PFSK-1 (cell line): Measurements from ENCODE around the gene MAPKAPK3.

ENCODE experiments used
- FOXP2 ChIP-seq: optimal IDR thresholded peaks from 2 replicates; pipeline ENCODE3; 2011; ENCODE audit warnings: borderline replicate concordance, control low read depth, inconsistent platforms; ENCODE audit not compliant: insufficient read depth; ENCODE audit errors: extremely low read length, extremely low read depth
- POLR2AphosphoS5 ChIP-seq: IDR thresholded peaks from 2 replicates; pipeline ENCODE4 v1.6.1; 2012; ENCODE audit warnings: low read depth, mild to moderate bottlenecking, control low read depth, low read length, moderate library complexity
- REST ChIP-seq, 2 experiments: IDR thresholded peaks; 2 replicates each; pipeline versions ENCODE4 v1.6.1 to v1.8.0; 2011 to 2012; ENCODE audit warnings: low read depth in 2 of 2, low read length in 2 of 2, control low read depth in 1 of 2, inconsistent platforms in 1 of 2, mild to moderate bottlenecking in 1 of 2, moderate library complexity in 1 of 2; ENCODE audit not compliant: insufficient read depth in 1 of 2
- SIN3A ChIP-seq: IDR thresholded peaks from 2 replicates; pipeline ENCODE4 v1.6.1; 2012; ENCODE audit warnings: mild to moderate bottlenecking, low read length, moderate library complexity, borderline replicate concordance; ENCODE audit not compliant: insufficient read depth
- TAF1 ChIP-seq: IDR thresholded peaks from 2 replicates; pipeline ENCODE4 v1.6.1; 2012; ENCODE audit warnings: low read length, control low read depth, borderline replicate concordance; ENCODE audit not compliant: insufficient read depth

- TF ChIP-seq REST (IDR thresholded peaks at IDR 0.05; ENCODE audit: insufficient read depth in 1 of 2, low read depth in 2 of 2, low read length in 2 of 2): no peak
- TF ChIP-seq TAF1: no peak
- TF ChIP-seq POLR2AphosphoS5: no peak
- no peak for TF ChIP-seq SIN3A
- no peak for TF ChIP-seq FOXP2
Measured at GRCh38 chr3:50658416-50658815, 41.5 kb downstream of the MAPKAPK3 start.
